ENCODE results near the gene TMEM186.

GRCh38 chr16:8804313-8804712, 6.9 kb upstream of the TMEM186 start:
- TF ChIP-seq CTCF (IDR thresholded peaks at IDR 0.05) (no peak), POLR2A (IDR thresholded peaks at IDR 0.05) (no peak)
